C1 segment of cervical spinal cord (tissue), 14 donors: ENCODE measurements around the gene HS3ST5.

Experiments
- DNase-seq, 14 donors: peaks; one replicate each; lab custom pipeline; 2025; lab: John Stamatoyannopoulos, UW

HS3ST5 gene

GRCh38 chr6:114195631-114196403, 147.0 kb downstream of the HS3ST5 start:
- DNase-seq, result no peak

- DNase-seq, result no peak
Observed at GRCh38 chr6:114195027-114195365, 147.8 kb downstream of the HS3ST5 start.

- no peak for DNase-seq
Observed at GRCh38 chr6:114194362-114195026, 148.3 kb downstream of the HS3ST5 start.

- no peak for DNase-seq
Observed at GRCh38 chr6:114187563-114187962, 155.3 kb downstream of the HS3ST5 start.

- no peak for DNase-seq
Observed at GRCh38 chr6:114181664-114182063, 161.2 kb downstream of the HS3ST5 start.

- no peak for DNase-seq
Observed at GRCh38 chr6:114179411-114179810, 163.4 kb downstream of the HS3ST5 start.

- DNase-seq, result no peak
Observed at GRCh38 chr6:114176726-114177125, 166.1 kb downstream of the HS3ST5 start.

- no peak for DNase-seq
Observed at GRCh38 chr6:114172576-114173260, 170.1 kb downstream of the HS3ST5 start.

- DNase-seq, result no peak
Observed at GRCh38 chr6:114171473-114171872, 171.3 kb downstream of the HS3ST5 start.

- DNase-seq, result no peak
Observed at GRCh38 chr6:114170958-114171387, 171.8 kb downstream of the HS3ST5 start.

GRCh38 chr6:114170372-114170771, 172.5 kb downstream of the HS3ST5 start:
- no peak for DNase-seq

- no peak for DNase-seq
Observed at GRCh38 chr6:114169763-114170162, 173.1 kb downstream of the HS3ST5 start.

GRCh38 chr6:114167583-114168576, 174.9 kb downstream of the HS3ST5 start:
- DNase-seq, result no peak

- DNase-seq, result no peak
Observed at GRCh38 chr6:114164207-114164606, 178.6 kb downstream of the HS3ST5 start.

GRCh38 chr6:114162691-114163347, 180.0 kb downstream of the HS3ST5 start:
- DNase-seq, result no peak

- DNase-seq, result no peak
Observed at GRCh38 chr6:114160881-114161280, 181.9 kb downstream of the HS3ST5 start.

GRCh38 chr6:114159727-114160126, 183.1 kb downstream of the HS3ST5 start:
- no peak for DNase-seq

- DNase-seq, result no peak
Observed at GRCh38 chr6:114158838-114159694, 183.8 kb downstream of the HS3ST5 start.

GRCh38 chr6:114158411-114158810, 184.4 kb downstream of the HS3ST5 start:
- DNase-seq, result no peak

GRCh38 chr6:114157848-114158247, 185.0 kb downstream of the HS3ST5 start:
- DNase-seq, result no peak
